ENCODE results near the gene SPATA32.

The SPATA32 gene

GRCh38 chr17:45236282-45236606 is 25.6 kb downstream of the SPATA32 start:
- peaks cover 5% of the 10 kb centered on the region; the same call in 1 of the 2 replicates for H3K4me1 ChIP-seq (ENCODE audit: low read length)
- H3K9ac ChIP-seq (ENCODE audit: low read length) = no peak overlapping the region
- H3F3A ChIP-seq (ENCODE audit: insufficient read depth, low read length) = peaks cover 15% of the 10 kb centered on the region
- no peaks in the 10 kb centered on the region for H3K9me2 ChIP-seq (replicated peaks; ENCODE audit: insufficient read depth, low read length)
- no peaks in the 10 kb centered on the region for H3K9me3 ChIP-seq (replicated peaks; ENCODE audit: insufficient read depth, low read length)
- no peaks in the 10 kb centered on the region for H3K27me3 ChIP-seq (replicated peaks; ENCODE audit: insufficient read depth, low read length)
- H2AFZ ChIP-seq (ENCODE audit: low read length) = no peak overlapping the region
- H3K4me3 ChIP-seq (ENCODE audit: low read length) = no peak overlapping the region
- DNase-seq = no peak
- 0 out of 2 replicates have a peak, but pooled peaks cover 2% of the 10 kb centered on the region for H4K20me1 ChIP-seq (ENCODE audit: insufficient read depth, low read length)
- peaks cover 30% of the 10 kb centered on the region for H3K36me3 ChIP-seq (replicated peaks; ENCODE audit: insufficient read depth, low read length)
- H3K79me2 ChIP-seq (ENCODE audit: low read length) = peaks cover 87% of the 10 kb centered on the region
- TF ChIP-seq EZH2 (optimal IDR thresholded peaks at IDR 0.05; ENCODE audit: low read depth, low read length) = no peak
- TF ChIP-seq CTCF (IDR thresholded peaks at IDR 0.05; ENCODE audit: low read length) = no peak
- no peak for TF ChIP-seq EZH2phosphoT487 (IDR thresholded peaks at IDR 0.05; ENCODE audit: low read length)
- H3K4me2 ChIP-seq (ENCODE audit: low read depth, low read length) = no peak overlapping the region
- H3K27ac ChIP-seq (ENCODE audit: low read length) = no peak overlapping the region

- Histone ChIP-seq H3K9ac (ENCODE audit: low read length) (no peak overlapping the region), H3K36me3 (replicated peaks; ENCODE audit: insufficient read depth, low read length) (peaks cover 30% of the 10 kb centered on the region)
These were observed 26.2 kb downstream of the SPATA32 start for GRCh38 chr17:45235416-45236281.

GRCh38 chr17:45234641-45235415 is 27.1 kb downstream of the SPATA32 start:
- Histone ChIP-seq H3K9ac (ENCODE audit: low read length) (no peak overlapping the region), H3K27me3 (replicated peaks; ENCODE audit: insufficient read depth, low read length) (no peaks in the 10 kb centered on the region), H2AFZ (ENCODE audit: low read length) (no peak overlapping the region), H3K79me2 (ENCODE audit: low read length) (peaks cover 92% of the 10 kb centered on the region), H3F3A (ENCODE audit: insufficient read depth, low read length) (peaks cover 15% of the 10 kb centered on the region), H3K27ac (ENCODE audit: low read length) (peak overlapping the region; percentile 1; the same call in 1 of the 2 replicates), H3K4me2 (ENCODE audit: low read depth, low read length) (no peak overlapping the region), H3K36me3 (replicated peaks; ENCODE audit: insufficient read depth, low read length) (peaks cover 30% of the 10 kb centered on the region), H3K9me3 (replicated peaks; ENCODE audit: insufficient read depth, low read length) (no peaks in the 10 kb centered on the region), H3K4me1 (ENCODE audit: low read length) (peaks cover 8% of the 10 kb centered on the region), H4K20me1 (ENCODE audit: insufficient read depth, low read length) (no peaks in the 10 kb centered on the region), H3K4me3 (ENCODE audit: low read length) (no peak overlapping the region), H3K9me2 (replicated peaks; ENCODE audit: insufficient read depth, low read length) (no peaks in the 10 kb centered on the region)
- peak; percentile 42 for TF ChIP-seq CTCF (IDR thresholded peaks at IDR 0.05; ENCODE audit: low read length)
- TF ChIP-seq EZH2 (optimal IDR thresholded peaks at IDR 0.05; ENCODE audit: low read depth, low read length) = no peak
- DNase-seq = no peak

More at GRCh38 chr17:45235416-45236281, 26.2 kb downstream of the SPATA32 start:
- peak overlapping the region; percentile 1; the same call in 1 of the 2 replicates for H3K27ac ChIP-seq (ENCODE audit: low read length)
- H4K20me1 ChIP-seq (ENCODE audit: insufficient read depth, low read length) = no peaks in the 10 kb centered on the region
- H3K9me3 ChIP-seq (replicated peaks; ENCODE audit: insufficient read depth, low read length) = no peaks in the 10 kb centered on the region
- peaks cover 15% of the 10 kb centered on the region for H3F3A ChIP-seq (ENCODE audit: insufficient read depth, low read length)
- no peaks in the 10 kb centered on the region for H3K9me2 ChIP-seq (replicated peaks; ENCODE audit: insufficient read depth, low read length)
- no peak overlapping the region for H3K4me3 ChIP-seq (ENCODE audit: low read length)
- H3K79me2 ChIP-seq (ENCODE audit: low read length) = peaks cover 87% of the 10 kb centered on the region
- no peak overlapping the region for H3K4me2 ChIP-seq (ENCODE audit: low read depth, low read length)
- H3K4me1 ChIP-seq (ENCODE audit: low read length) = peaks cover 5% of the 10 kb centered on the region; the same call in 1 of the 2 replicates
- no peak overlapping the region for H2AFZ ChIP-seq (ENCODE audit: low read length)
- DNase-seq = peak; percentile 70
- TF ChIP-seq EZH2phosphoT487 (IDR thresholded peaks at IDR 0.05; ENCODE audit: low read length) (no peak), CTCF (IDR thresholded peaks at IDR 0.05; ENCODE audit: low read length) (peak; percentile 84)
- no peaks in the 10 kb centered on the region for H3K27me3 ChIP-seq (replicated peaks; ENCODE audit: insufficient read depth, low read length)
